ENCODE data around the gene IKBKG. TPM values are rescaled to one million over a fixed set of nuclear protein-coding genes. Genes with fewer than 3 reads are reported as not detected.

IKBKG gene
- total RNA-seq, 1 donor from 2014 or later, result 11.8 TPM

DNA sequence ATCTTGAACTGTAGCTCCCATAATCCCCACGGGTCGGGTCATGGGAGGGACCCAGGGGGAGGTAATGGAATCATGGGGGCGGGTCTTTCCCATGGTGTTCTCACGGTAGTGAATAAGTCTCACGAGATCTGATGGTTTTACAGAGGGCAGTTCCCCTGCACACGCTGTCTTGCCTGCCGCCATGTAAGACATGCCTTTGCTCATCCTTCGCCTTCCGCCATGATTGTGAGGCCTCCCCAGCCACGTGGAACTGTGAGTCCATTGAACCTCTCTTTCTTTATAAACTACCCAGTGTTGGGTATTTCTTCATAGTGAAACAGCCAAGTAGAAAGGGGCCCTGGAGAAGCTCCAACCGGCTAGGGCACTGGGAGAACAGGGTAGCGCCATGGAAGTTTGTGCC lies 49.8 kb downstream of the IKBKG start:
- Histone ChIP-seq H3K27ac (no peak overlapping the region), H3K36me3 (no peaks in the 10 kb centered on the region), H3K4me1 (no peaks in the 10 kb centered on the region), H3K27me3 (no peaks in the 10 kb centered on the region), H3K9me3 (no peaks in the 10 kb centered on the region), H3K4me3 (no peak overlapping the region)
- DNase-seq (ENCODE audit: extremely low spot score in 2 of 2), result no peak
- intact Hi-C loops (cut with DNase I), result no loop called here
- no peak for TF ChIP-seq POLR2A (IDR thresholded peaks at IDR 0.05)
- TF ChIP-seq POLR2AphosphoS5 (IDR thresholded peaks at IDR 0.05; ENCODE audit: insufficient read depth in 1 of 2, low read depth in 1 of 2), result no peak
- TF ChIP-seq, protein P1, sequence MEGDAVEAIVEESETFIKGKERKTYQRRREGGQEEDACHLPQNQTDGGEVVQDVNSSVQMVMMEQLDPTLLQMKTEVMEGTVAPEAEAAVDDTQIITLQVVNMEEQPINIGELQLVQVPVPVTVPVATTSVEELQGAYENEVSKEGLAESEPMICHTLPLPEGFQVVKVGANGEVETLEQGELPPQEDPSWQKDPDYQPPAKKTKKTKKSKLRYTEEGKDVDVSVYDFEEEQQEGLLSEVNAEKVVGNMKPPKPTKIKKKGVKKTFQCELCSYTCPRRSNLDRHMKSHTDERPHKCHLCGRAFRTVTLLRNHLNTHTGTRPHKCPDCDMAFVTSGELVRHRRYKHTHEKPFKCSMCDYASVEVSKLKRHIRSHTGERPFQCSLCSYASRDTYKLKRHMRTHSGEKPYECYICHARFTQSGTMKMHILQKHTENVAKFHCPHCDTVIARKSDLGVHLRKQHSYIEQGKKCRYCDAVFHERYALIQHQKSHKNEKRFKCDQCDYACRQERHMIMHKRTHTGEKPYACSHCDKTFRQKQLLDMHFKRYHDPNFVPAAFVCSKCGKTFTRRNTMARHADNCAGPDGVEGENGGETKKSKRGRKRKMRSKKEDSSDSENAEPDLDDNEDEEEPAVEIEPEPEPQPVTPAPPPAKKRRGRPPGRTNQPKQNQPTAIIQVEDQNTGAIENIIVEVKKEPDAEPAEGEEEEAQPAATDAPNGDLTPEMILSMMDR (IDR thresholded peaks at IDR 0.05), result no peak

DNA sequence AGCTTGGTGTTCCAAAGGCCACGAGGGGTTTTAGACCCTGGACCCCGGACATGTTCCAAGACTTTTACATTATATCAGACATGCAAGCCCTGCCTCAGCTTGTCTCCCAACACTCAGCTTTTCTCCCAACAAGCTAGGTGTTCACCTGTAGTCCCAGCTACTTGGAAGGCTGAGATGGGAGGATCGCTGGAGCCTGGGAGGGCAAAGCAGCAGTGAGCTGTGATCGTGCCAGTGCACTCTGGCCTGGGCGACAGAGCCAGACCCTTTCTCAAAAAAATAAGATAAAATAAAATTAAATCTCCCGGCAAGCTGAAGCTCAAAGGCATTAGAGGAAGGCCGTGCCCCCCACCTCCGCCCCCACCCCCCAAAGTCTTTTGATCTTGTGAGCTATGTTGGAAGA lies 51.2 kb downstream of the IKBKG start:
- Histone ChIP-seq H3K4me1 (no peaks in the 10 kb centered on the region), H3K27me3 (no peaks in the 10 kb centered on the region), H3K4me3 (no peak overlapping the region), H3K9me3 (no peaks in the 10 kb centered on the region), H3K36me3 (no peaks in the 10 kb centered on the region), H3K27ac (no peak overlapping the region)
- DNase-seq (ENCODE audit: extremely low spot score in 2 of 2), result no peak
- TF ChIP-seq, protein P1 (IDR thresholded peaks at IDR 0.05), result no peak
- TF ChIP-seq POLR2A (IDR thresholded peaks at IDR 0.05) (no peak), POLR2AphosphoS5 (IDR thresholded peaks at IDR 0.05; ENCODE audit: insufficient read depth in 1 of 2, low read depth in 1 of 2) (no peak)
- intact Hi-C loops (cut with DNase I), result no loop called here

DNA sequence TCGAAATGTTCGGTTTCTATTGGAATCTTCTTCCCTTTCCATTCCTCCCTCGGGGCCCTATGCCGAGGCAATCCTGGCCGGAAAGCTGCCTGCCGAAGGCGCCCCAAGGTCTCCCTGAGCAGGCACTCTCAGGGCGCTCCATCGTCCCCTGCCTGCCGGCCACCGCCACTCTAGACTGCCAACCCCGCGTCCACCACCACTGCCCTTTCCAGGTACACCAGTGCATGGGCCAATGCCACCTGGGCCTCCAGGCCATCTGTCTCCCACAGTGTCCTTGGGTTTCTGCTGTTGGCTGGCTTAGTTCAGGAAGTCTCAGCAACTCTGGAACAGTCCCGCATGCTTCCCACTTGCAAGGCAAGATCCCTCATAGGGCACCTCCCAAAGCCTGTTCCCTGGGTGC lies 52.1 kb downstream of the IKBKG start:
- no peaks in the 10 kb centered on the region for H3K9me3 ChIP-seq
- H3K36me3 ChIP-seq, result no peaks in the 10 kb centered on the region
- no peak overlapping the region for H3K27ac ChIP-seq
- H3K27me3 ChIP-seq, result no peaks in the 10 kb centered on the region
- TF ChIP-seq, protein P1 (IDR thresholded peaks at IDR 0.05), result no peak
- no peak for TF ChIP-seq POLR2A (IDR thresholded peaks at IDR 0.05)
- no peak for TF ChIP-seq POLR2AphosphoS5 (IDR thresholded peaks at IDR 0.05; ENCODE audit: insufficient read depth in 1 of 2, low read depth in 1 of 2)
- no peaks in the 10 kb centered on the region for H3K4me1 ChIP-seq
- intact Hi-C loops (cut with DNase I), result no loop called here
- no peak for DNase-seq (ENCODE audit: extremely low spot score in 2 of 2)
- H3K4me3 ChIP-seq, result no peak overlapping the region

DNA sequence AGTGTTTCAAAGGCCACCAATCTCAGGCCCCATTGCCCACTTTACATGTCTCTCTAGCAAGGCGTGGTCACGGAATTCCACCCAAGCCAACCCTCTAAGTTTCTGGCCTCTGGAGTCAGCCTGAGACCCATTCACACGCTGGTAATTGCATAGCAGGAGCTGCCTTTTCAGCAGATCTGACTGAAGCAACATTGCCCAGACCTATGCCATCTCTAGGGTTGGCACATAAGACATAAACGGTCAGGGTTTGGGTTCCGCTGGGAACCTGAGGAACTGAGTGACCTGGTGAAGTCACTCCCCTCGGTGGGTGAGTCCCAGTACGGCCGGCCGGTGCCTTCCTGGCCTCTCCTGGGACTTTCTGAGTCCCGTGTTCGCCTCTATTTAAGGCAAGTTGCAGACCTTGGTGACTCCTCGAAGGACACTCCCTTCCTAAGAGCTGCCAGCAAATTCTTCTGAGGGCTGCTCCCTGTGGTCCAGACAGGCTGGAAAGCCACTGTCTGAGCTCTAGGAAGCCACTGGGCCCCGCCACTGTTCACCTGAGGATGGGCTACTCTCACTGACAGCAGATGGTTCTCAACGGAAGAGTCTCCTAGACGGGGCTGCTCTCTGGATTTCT lies 53.4 kb downstream of the IKBKG start:
- no peaks in the 10 kb centered on the region for H3K36me3 ChIP-seq
- no peak overlapping the region for H3K27ac ChIP-seq
- no peak overlapping the region for H3K4me3 ChIP-seq
- intact Hi-C loops (cut with DNase I), result no loop called here
- H3K9me3 ChIP-seq, result no peaks in the 10 kb centered on the region
- H3K4me1 ChIP-seq, result no peaks in the 10 kb centered on the region
- no peak for TF ChIP-seq POLR2A (IDR thresholded peaks at IDR 0.05)
- no peak for TF ChIP-seq POLR2AphosphoS5 (IDR thresholded peaks at IDR 0.05; ENCODE audit: insufficient read depth in 1 of 2, low read depth in 1 of 2)
- TF ChIP-seq, protein P1 (IDR thresholded peaks at IDR 0.05), result no peak
- no peak for DNase-seq (ENCODE audit: extremely low spot score in 2 of 2)
- H3K27me3 ChIP-seq, result no peaks in the 10 kb centered on the region

DNA sequence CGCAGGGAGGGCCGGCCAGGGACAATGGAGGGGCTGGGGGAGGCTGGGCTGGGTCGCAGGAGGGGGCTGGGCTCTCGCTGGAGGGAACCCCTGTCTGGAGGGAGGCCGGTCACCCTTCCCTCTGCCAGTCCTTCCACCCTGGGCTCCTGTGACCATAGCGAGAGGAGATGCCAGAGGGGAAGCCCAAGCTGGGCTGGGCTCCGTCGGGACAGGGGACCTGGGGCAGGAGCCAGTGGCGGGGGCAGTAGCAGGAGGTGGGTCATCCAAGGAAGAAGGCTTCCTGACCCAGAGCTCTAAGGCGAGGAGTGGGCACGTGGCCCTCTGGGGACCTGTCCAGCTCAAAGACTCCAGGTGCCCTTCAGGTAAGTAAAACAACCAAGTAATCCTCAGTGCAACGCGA lies 54.8 kb downstream of the IKBKG start:
- no peaks in the 10 kb centered on the region for H3K27me3 ChIP-seq
- no peak for TF ChIP-seq POLR2AphosphoS5 (IDR thresholded peaks at IDR 0.05; ENCODE audit: insufficient read depth in 1 of 2, low read depth in 1 of 2)
- TF ChIP-seq, protein P1 (IDR thresholded peaks at IDR 0.05), result no peak
- TF ChIP-seq POLR2A (IDR thresholded peaks at IDR 0.05), result no peak
- no peaks in the 10 kb centered on the region for H3K9me3 ChIP-seq
- no peak overlapping the region for H3K4me3 ChIP-seq
- no peak for DNase-seq (ENCODE audit: extremely low spot score in 2 of 2)
- no peaks in the 10 kb centered on the region for H3K36me3 ChIP-seq
- no peaks in the 10 kb centered on the region for H3K4me1 ChIP-seq
- H3K27ac ChIP-seq, result no peak overlapping the region
- intact Hi-C loops (cut with DNase I), result no loop called here

All from vagina (tissue), 2 donors.